HG03575 (cell line): ENCODE data around the gene UNCX.

Experiments used
- ATAC-seq: cut with Tn5 transposase; IDR thresholded peaks from one replicate; pipeline ENCODE4 v1.9.1; 2021; ENCODE audit not compliant: unreplicated experiment, insufficient number of reproducible peaks, low FRiP score; ENCODE audit errors: extremely low read depth

Gene UNCX

GRCh38 chr7:1283941-1284742 lies 51.5 kb downstream of the UNCX start:
- ATAC-seq: no peak

GRCh38 chr7:1284743-1285458 lies 52.2 kb downstream of the UNCX start:
- no peak for ATAC-seq

GRCh38 chr7:1285556-1286301 lies 53.1 kb downstream of the UNCX start:
- no peak for ATAC-seq
